NCI-H526 treated with DMSO at 0.1 percent for 48 hours (cell line): Measurements from ENCODE around the gene ECE1.

Source experiments
- DNase-seq: peaks from one replicate; lab custom pipeline; 2025; lab: John Stamatoyannopoulos, UW

The ECE1 gene

DNA sequence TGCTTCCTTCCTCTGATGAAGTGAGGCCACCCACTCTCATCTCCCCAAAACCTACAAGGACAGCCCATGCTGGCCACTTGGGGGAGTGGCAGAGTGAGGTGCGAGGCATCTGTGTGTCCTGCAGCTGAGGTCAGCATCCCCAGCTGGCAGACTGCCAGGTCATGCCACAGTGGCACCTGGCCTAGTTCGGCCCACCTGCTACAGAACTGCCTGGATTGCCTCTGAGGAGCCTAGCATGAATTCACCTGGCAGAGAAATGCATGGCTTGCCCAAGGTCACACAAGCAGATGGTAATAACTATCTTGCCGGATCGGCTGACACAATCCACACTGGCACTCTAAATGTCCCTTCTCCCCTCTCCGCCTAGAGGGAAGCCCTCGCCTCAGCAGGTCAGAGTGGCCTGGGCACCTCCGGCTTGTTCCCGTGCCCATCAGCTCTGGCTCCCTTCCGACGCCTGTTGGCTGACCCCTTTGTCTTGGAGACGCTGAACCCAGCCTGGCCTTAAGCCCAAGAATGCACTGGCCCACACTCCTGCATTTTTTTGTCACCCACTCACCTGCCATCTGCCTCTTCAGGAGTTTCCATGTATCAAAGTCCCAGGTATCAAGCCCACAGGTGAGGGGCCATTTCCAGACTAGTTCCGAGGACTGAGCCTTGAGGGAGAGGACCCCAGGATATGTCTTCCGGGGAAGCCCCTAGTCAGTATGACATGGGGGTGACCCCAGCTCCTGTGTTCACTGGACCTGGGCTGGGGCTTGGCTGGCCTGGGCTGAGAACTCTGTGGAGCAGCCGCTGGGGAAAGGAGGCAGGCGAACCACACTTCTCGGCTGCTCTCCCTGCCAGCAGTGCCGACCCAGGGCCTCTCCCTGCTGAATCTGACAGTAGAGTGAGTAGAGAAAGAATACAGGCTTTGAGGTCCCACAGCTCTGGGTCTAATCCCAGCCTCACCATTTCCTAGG is 21.7 kb downstream of the ECE1 start:
- DNase-seq: no peak

- no peak for DNase-seq
These were observed 22.8 kb downstream of the ECE1 start for GRCh38 chr1:21267191-21268077.

DNA sequence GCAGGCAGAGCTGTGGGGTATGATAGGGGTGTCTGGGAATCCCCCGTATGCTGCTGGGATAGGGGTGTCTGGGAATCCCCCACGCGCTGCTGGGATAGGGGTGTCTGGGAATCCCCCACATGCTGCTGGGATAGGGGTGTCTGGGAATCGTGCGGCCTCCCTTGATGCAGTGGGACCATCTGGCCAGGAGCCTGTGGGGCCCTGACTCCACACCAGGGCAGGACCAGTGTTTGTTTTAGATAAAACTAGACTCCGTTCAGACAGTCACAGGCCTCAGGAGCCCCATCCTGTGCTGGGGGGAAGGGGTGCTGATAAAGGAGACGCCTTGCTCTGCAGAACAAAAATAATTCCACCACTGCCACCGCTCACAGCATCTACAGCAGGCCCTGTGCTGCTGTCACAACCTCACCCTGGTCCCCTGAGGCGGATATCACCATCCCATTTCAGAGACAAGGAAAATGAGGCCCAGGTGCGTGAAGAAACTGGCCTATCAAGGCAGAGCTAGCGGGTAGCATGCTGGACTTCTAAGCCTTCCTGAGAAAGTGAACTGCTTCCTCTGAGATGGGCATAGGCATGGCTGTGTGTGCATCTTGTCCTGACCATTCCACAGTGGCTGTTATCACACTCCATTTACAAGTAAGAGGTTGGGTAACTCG is 24.0 kb downstream of the ECE1 start:
- DNase-seq: no peak

- DNase-seq: no peak
These were observed 24.6 kb downstream of the ECE1 start for GRCh38 chr1:21265644-21266043.

- no peak for DNase-seq
These were observed 25.4 kb downstream of the ECE1 start for GRCh38 chr1:21264898-21265297.

GRCh38 chr1:21263653-21264225 is 26.5 kb downstream of the ECE1 start:
- no peak for DNase-seq

DNA sequence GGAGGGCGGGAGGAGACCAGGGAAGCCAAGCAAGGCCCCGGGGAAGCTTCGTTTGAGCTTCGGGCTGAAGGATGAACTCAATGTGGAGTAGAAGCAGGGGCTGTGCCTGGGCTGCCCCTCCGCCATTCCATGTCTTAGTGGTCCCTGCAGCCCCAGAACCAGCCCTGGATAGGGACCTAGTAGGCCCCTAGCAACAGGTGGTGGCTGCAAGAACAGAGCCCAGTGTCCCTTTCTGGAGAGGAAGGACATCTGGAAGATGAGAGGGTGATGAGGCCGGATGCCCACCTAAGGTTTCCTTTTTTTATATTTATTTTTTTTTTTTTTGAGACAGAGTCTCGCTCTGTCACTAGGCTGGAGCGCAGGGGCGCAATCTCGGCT is 27.2 kb downstream of the ECE1 start:
- no peak for DNase-seq

- DNase-seq: no peak
These were observed 27.8 kb downstream of the ECE1 start for GRCh38 chr1:21262293-21263051.

GRCh38 chr1:21261551-21262292 is 28.5 kb downstream of the ECE1 start:
- DNase-seq: no peak

- no peak for DNase-seq
These were observed 29.7 kb downstream of the ECE1 start for GRCh38 chr1:21260405-21261125.

- DNase-seq: no peak
These were observed 30.8 kb downstream of the ECE1 start for GRCh38 chr1:21259316-21260076.

GRCh38 chr1:21258331-21259134 is 31.7 kb downstream of the ECE1 start:
- DNase-seq: no peak

GRCh38 chr1:21257431-21258135 is 32.7 kb downstream of the ECE1 start:
- no peak for DNase-seq

DNA sequence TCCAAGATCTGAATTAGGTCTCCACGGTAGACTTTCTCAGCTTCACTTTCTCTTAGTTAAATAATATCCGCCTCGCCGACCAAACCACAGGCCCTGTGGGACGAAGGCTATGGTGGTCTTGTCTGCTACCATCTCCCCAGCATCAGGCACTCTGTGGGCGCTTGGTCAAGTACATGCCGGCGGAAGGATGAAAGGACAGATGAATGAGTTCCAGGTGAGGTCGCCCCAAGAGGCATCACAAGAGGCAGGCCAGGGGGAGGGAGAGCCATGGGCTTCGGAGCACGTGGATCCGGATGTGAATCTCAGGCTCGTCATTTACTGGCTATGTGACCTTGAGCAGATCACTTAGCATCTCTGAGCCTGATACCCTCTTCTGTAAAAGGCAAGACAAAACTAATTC is 33.5 kb downstream of the ECE1 start:
- DNase-seq: no peak

DNA sequence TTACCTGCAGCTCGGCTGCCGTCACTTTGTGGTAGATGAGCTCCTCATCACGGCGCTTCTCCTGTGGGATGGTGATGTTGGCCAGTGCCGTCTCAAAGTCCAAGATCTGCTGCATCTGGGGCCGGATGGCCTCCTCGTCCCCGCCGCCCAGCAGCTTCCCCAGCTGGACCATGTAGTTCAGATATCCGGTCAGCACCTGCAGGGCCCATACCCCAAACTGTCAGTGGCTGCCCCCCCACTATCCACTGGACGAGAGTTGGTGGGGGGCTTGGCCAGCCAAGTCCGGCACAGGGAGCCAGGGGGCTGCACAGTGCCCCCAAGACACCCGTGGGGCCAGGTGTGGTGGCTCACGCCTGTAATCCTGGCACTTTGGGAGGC is 34.3 kb downstream of the ECE1 start:
- DNase-seq: no peak

DNA sequence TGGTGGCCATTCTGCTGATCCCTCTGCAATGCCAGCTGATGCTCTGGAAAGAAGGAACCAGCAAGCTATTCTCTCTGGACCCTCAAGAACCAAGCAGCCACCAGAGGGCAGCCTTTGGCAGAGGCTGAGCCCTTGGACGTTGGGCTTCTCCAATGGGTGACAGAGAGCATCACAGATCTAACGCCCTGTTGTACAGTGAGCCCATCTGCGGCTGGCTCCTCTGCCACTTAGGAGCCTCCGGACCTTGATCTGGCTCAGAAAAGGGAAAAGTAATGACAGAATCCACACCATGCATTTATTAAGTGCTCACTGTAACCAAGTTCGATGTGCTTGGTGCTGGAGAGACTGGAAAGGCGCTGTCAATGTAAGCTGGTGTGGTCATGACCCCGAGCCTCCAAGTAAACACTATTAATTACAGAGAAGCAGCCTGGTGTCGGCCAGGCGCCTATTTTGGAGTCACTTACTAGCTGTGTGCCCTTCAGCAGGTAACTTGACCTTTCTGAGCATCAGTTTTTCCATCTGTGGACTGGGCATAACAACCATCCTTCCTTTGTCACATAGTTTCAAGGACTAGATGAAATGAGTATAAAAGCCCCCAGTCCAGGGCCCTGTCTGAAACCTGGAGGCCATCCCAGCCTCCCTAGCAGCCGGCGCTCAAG is 34.9 kb downstream of the ECE1 start:
- DNase-seq: peak; percentile 18

DNA sequence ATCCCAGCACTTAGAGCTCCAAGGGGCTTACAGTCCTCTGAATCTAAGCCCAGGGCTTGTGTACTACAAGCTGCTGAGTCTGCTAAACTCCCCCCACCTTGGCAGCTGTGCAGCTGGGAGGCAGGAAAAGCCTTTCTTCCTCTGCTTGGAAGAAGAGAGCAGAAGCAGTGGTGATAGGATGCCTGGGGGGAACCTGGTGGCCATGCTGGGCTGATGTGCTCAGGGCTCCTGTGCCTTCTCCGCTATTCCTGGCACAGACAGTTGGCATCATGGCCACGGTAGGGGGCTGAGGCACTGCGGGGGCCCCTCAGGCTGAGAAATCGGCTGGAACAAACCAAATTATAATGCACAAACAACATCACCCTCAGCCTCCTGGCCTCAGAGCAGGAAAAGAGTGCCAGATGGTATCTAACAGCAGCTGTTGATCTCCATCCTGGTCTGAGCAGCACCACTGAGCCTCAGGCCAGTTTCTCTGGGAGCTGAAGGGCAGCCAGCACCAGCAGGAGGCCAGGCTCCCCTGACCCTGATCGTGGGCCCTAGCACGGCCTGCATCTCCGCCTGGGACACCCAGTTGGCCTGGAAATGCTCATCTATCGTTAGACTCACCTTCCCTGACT is 35.8 kb downstream of the ECE1 start:
- DNase-seq: no peak
